ENCODE data around the gene ECT2L. TPM values are rescaled to one million over a fixed set of nuclear protein-coding genes. Genes with fewer than 3 reads are reported as not detected.

Gene ECT2L
- polyA plus RNA-seq, 3 donors, result not detected

DNA sequence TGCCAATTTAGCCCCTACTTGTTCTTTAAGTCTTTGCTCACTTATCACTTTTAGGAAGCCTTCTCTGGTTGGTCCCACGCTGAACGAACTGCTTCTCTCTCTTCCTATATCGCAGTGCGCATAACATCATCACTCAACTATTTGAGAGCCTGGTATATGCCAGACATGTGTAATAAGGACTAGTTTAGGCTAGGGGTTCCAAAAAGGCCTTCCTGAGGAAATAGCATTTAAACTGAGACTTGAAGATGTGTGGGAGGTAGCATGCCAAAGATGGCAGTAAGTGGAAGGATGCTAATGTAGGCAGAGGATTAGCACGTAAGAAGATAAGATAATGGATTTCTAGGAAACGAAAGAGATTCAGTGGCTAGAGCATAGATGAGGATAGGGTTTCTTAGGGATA is 17.6 kb upstream of the ECT2L start:
- Histone ChIP-seq H2AFZ (ENCODE audit: insufficient read depth, low read depth, low read length, poor library complexity, severe bottlenecking) (no peak overlapping the region), H3K4me1 (ENCODE audit: control insufficient read depth in 1 of 2, insufficient read depth in 2 of 2, low read length in 2 of 2) (peaks cover 7 to 9% of the 10 kb centered on the region in 2 donors), H3K27ac (ENCODE audit: low read depth in 1 of 2, low read length in 2 of 2) (no peak overlapping the region), H3K4me3 (replicated peaks in 1 of 3; ENCODE audit: low read depth in 2 of 3, low read length in 3 of 3) (no peak overlapping the region), H4K20me1 (ENCODE audit: insufficient read depth, low read length) (no peaks in the 10 kb centered on the region), H3K27me3 (ENCODE audit: control insufficient read depth in 2 of 2, insufficient read depth in 2 of 2, low read length in 2 of 2) (no peaks in the 10 kb centered on the region), H3K9ac (ENCODE audit: insufficient read depth, low read length, poor library complexity, severe bottlenecking) (no peak overlapping the region), H3K36me3 (replicated peaks in 1 of 2; ENCODE audit: control insufficient read depth in 1 of 2, insufficient read depth in 2 of 2, low read length in 2 of 2) (peaks cover 41 to 64% of the 10 kb centered on the region in 2 donors), H3K79me2 (ENCODE audit: insufficient read depth, low read length) (peaks cover 10% of the 10 kb centered on the region), H3K9me3 (replicated peaks in 1 of 2; ENCODE audit: control insufficient read depth in 1 of 2, insufficient read depth in 1 of 2, low read length in 2 of 2) (no peaks in the 10 kb centered on the region), H3K4me2 (replicated peaks; ENCODE audit: extremely low read depth, low read length, poor library complexity, severe bottlenecking) (no peak overlapping the region)
- no peak for DNase-seq
- H3K4me3 Mint-ChIP-seq, result no peak overlapping the region
- peaks cover 5% of the 10 kb centered on the region for H3K4me1 Mint-ChIP-seq
- intact Hi-C loops (cut with micrococcal nuclease), result loop anchor here (10.0 kb wide), 3 partner anchors 356 to 664 kb away; partner anchors contain the start of genes HEBP2 (in 1 of the 2) and HECA (in 1 of the 2)
- TF ChIP-seq CTCF (IDR thresholded peaks at IDR 0.05), result no peak
- 80% methylated on average over 1 of the region's 6 CpGs for WGBS (ENCODE audit: insufficient coverage)
- H3K36me3 Mint-ChIP-seq, result peaks cover 50 to 59% of the 10 kb centered on the region in 2 donors
- peaks cover 0 to under 1% (median 0%) of the 10 kb centered on the region in 3 donors for H3K27me3 Mint-ChIP-seq (ENCODE audit: low read depth in 3 of 3)
- no peak overlapping the region for H3K27ac Mint-ChIP-seq
- no peaks in the 10 kb centered on the region for H3K9me3 Mint-ChIP-seq

GRCh38 chr6:138782243-138782642 is 13.6 kb upstream of the ECT2L start:
- no peak overlapping the region for H3K27ac ChIP-seq (ENCODE audit: low read depth in 1 of 2, low read length in 2 of 2)
- H3K9me3 ChIP-seq (replicated peaks in 1 of 2; ENCODE audit: control insufficient read depth in 1 of 2, insufficient read depth in 1 of 2, low read length in 2 of 2), result no peaks in the 10 kb centered on the region
- H2AFZ ChIP-seq (ENCODE audit: insufficient read depth, low read depth, low read length, poor library complexity, severe bottlenecking), result no peak overlapping the region
- no peak for DNase-seq
- H3K27me3 Mint-ChIP-seq (ENCODE audit: low read depth in 3 of 3), result peaks cover 0 to 4% (median 0%) of the 10 kb centered on the region in 3 donors
- H3K27ac Mint-ChIP-seq, result peak overlapping the region in 1 of 7 donors; percentile 0
- no peak overlapping the region for H3K4me2 ChIP-seq (replicated peaks; ENCODE audit: extremely low read depth, low read length, poor library complexity, severe bottlenecking)
- no peak overlapping the region for H3K9ac ChIP-seq (ENCODE audit: insufficient read depth, low read length, poor library complexity, severe bottlenecking)
- no peaks in the 10 kb centered on the region for H3K4me1 ChIP-seq (ENCODE audit: control insufficient read depth in 1 of 2, insufficient read depth in 2 of 2, low read length in 2 of 2)
- no peak overlapping the region for H3K4me3 ChIP-seq (replicated peaks in 1 of 3; ENCODE audit: low read depth in 2 of 3, low read length in 3 of 3)
- no CpG with 5 or more reads among the region's 4 CpGs for WGBS (ENCODE audit: insufficient coverage)
- peaks cover 65 to 79% of the 10 kb centered on the region in 2 donors for H3K36me3 Mint-ChIP-seq
- no peaks in the 10 kb centered on the region for H3K9me3 Mint-ChIP-seq
- no peak for TF ChIP-seq CTCF (IDR thresholded peaks at IDR 0.05)
- no peaks in the 10 kb centered on the region for H3K79me2 ChIP-seq (ENCODE audit: insufficient read depth, low read length)
- intact Hi-C loops (cut with micrococcal nuclease), result no loop called here
- H3K27me3 ChIP-seq (ENCODE audit: control insufficient read depth in 2 of 2, insufficient read depth in 2 of 2, low read length in 2 of 2), result no peaks in the 10 kb centered on the region
- H4K20me1 ChIP-seq (ENCODE audit: insufficient read depth, low read length), result no peaks in the 10 kb centered on the region
- no peak overlapping the region for H3K4me3 Mint-ChIP-seq
- no peaks in the 10 kb centered on the region for H3K4me1 Mint-ChIP-seq
- peaks cover 52 to 88% of the 10 kb centered on the region in 2 donors for H3K36me3 ChIP-seq (replicated peaks in 1 of 2; ENCODE audit: control insufficient read depth in 1 of 2, insufficient read depth in 2 of 2, low read length in 2 of 2)
